Choroid plexus epithelial cell (primary cell): ENCODE data around the gene CRABP1.

Experiments used
- DNase-seq: peaks from one replicate; pipeline ENCODE4 v3.0.0-alpha.2; 2010; ENCODE audit warnings: low read depth
- H3K4me3 ChIP-seq: 2 replicates; pipeline ENCODE4 v1.5.1; 2011; ENCODE audit warnings: low read depth, mild to moderate bottlenecking, control low read depth, low read length, moderate library complexity
- TF ChIP-seq, protein P1 (sequence below): conservative IDR thresholded peaks from 2 replicates; pipeline ENCODE4 v1.5.1; 2011; ENCODE audit warnings: low read depth, mild to moderate bottlenecking, control low read depth, inconsistent platforms, low read length, moderate library complexity

The CRABP1 gene

DNA sequence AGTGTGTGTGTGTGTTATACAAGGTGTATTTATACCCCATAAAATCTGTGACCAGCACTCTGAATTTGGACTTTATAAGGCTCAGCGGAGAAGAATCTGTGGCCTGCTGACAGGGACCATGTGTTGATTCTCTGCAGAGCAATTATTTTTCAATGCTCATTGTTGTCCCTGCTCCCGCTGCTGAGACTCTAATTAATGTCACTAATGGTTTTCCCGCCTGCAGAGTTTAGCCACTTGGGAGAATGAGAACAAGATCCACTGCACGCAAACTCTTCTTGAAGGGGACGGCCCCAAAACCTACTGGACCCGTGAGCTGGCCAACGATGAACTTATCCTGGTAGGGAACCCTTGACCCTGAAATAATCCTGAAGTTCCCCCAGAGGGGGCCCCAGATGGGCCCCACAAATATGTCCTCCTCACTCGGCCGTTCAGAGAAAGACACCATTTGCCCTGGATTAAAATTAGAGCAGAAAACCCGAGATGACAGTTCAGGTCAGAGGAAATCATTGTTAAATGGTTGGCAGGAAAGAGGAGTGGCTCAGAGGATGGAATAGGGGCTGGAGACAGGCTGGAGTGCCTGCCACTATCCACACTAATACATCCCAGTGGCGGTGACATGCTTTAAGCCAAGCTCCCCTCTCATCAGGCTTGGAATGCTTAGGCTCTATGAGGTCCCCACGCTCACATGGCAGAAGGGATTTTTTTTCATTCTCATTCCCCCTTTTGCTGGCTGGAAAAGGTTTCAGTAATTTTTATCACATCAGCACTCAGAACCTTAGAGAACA is 3.3 kb downstream of the CRABP1 start:
- TF ChIP-seq, protein P1, sequence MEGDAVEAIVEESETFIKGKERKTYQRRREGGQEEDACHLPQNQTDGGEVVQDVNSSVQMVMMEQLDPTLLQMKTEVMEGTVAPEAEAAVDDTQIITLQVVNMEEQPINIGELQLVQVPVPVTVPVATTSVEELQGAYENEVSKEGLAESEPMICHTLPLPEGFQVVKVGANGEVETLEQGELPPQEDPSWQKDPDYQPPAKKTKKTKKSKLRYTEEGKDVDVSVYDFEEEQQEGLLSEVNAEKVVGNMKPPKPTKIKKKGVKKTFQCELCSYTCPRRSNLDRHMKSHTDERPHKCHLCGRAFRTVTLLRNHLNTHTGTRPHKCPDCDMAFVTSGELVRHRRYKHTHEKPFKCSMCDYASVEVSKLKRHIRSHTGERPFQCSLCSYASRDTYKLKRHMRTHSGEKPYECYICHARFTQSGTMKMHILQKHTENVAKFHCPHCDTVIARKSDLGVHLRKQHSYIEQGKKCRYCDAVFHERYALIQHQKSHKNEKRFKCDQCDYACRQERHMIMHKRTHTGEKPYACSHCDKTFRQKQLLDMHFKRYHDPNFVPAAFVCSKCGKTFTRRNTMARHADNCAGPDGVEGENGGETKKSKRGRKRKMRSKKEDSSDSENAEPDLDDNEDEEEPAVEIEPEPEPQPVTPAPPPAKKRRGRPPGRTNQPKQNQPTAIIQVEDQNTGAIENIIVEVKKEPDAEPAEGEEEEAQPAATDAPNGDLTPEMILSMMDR = no peak
- H3K4me3 ChIP-seq = no peak overlapping the region
- DNase-seq = no peak

DNA sequence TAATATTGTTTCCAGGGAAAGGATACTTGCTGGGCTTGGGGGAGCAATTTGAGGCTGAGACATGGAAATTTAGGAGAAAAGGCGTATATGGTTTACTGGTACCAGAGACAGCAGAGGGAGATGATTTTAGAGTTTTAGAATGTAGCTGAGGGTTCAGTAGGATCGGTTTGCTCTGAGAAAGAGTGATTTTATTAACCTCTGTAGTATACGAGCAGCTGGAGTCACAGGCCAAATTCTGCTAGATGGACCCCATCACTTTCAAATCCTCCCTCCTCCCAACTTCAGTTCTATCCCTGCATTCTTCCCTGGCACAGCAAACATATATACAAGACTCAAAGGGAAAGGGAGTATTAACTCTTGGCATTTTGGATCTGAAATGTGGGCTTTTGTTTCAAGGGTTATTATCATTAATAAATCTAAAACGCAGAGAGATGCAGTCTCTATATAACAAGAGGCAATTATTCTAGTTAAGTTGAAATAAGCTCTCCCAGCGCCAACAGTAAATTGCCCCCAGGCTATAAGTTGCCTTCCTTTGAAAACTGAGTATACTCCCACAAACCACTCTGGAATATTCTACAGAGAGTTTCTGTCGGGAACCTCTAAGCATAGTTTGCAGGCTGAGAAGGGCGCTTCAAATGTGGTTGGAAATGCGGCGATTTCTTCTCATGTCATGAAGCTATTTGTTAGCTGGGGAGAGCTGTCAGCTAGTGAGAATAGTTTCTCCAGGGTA is 5.4 kb downstream of the CRABP1 start:
- DNase-seq = no peak
- TF ChIP-seq, protein P1 = no peak
- H3K4me3 ChIP-seq = no peak overlapping the region

DNA sequence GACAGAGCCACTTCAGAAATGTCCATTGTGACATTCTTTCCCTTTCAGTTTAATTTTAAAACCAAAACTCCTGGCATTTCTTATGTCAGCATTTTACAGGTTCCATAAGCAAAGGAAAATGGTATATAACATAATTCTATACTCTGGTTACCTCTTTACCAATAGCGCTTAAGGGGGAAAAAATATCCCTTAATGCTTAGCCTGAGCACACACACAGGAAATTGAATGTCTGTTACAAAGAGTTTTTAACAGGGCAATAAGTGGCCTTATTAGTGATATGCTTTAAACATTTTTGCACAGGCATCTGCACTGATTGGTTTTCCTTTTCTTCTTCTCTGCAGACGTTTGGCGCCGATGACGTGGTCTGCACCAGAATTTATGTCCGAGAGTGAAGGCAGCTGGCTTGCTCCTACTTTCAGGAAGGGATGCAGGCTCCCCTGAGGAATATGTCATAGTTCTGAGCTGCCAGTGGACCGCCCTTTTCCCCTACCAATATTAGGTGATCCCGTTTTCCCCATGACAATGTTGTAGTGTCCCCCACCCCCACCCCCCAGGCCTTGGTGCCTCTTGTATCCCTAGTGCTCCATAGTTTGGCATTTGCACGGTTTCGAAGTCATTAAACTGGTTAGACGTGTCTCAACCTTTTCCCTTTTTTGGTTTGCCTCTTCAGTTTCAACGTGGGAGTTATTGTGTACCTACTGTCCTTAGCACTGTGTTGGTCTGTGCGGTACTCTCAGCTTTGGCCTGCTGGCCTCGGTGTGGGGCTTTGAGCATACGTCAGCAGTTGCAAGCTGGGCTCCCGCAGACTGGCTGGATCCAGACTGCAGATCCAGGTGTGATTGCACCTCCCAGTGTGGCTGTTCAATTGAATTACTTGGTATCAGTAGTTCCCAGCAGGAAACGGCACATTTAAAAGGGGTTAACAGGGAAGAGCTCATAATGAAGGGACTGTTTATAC is 7.7 kb downstream of the CRABP1 start:
- TF ChIP-seq, protein P1 = no peak
- no peak overlapping the region for H3K4me3 ChIP-seq
- no peak for DNase-seq

DNA sequence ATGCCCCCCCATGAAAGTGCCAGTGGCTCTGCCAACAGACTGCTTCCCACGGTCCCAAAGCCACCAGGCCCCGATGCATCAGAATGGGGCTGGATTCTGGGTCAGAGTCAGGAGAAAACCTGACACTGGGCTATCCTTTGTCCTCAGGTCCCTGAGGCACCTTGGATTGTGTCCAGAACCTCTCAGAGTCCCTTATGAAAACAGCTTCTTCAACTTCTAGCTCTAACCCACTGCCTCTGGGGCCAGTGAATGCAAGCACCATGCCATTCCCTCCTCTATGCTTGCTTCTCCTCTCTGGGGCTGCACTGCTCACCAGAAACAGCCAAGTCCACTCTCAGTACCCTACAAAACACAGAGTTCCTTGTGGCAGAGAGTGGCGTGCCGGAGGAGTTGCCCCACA is 9.9 kb downstream of the CRABP1 start:
- H3K4me3 ChIP-seq = no peak overlapping the region
- TF ChIP-seq, protein P1 = no peak

DNA sequence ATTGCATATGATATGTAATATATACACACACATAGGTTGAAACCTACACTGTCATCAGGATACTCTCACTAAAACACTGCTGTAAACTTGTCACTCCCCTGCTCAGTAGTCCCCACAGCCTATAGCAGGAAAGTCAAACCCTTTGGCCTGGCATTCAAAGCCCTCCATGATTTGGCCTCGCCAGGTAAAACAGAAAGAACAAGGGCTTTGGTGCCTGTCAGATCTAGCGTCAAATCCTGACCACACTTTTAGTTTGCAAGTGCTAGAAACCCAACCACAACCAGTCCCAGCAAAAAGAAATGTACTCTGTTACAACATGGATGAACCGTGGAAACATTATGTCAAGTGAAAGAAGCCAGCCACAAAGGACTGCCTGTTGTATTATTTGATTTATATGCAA is 11.4 kb downstream of the CRABP1 start:
- TF ChIP-seq, protein P1 = no peak
- DNase-seq = no peak
- H3K4me3 ChIP-seq = no peak overlapping the region

More for the DNA sequence above, 9.9 kb downstream of the CRABP1 start:
- no peak for DNase-seq

DNA sequence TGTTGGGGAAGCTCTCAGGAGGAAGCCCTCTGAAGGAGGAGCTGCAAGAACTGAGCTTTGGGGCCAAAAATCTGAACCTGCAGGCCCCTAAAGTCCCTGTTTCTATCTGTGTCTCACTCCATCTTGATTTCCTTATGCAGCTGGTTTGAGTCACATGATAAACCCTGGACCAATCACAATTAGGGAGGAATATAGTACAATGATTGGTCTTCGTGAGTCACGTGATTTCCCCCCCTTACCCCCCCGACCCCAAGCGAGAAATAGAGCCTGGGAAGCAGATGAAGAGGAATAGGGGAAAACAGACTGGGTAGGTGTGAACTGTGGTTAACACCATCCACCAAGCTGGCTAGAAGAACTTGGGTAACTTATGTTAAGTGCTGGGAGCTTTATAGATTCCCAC is 12.9 kb downstream of the CRABP1 start:
- peak; percentile 21 for DNase-seq
- TF ChIP-seq, protein P1 = no peak
- no peak overlapping the region for H3K4me3 ChIP-seq
